Glutamatergic neuron (in vitro differentiated cells): ENCODE results near the gene BAHCC1. TPM values are rescaled to one million over a fixed set of nuclear protein-coding genes. Genes with fewer than 3 reads are reported as not detected.
"Not testable (repeated sequence)": the region's sequence is repeated elsewhere in the genome, so short reads cannot be mapped to it uniquely, and the experiment has no call there.

ENCODE experiments used
- DNase-seq: peaks from one replicate; pipeline ENCODE4 v3.0.0; 2022
- H3K27ac Mint-ChIP-seq: one replicate; pipeline ENCODE4 v1.8.0; 2020; ENCODE audit warnings: mild to moderate bottlenecking, mixed read lengths, inconsistent platforms; ENCODE audit not compliant: unreplicated experiment
- H3K27me3 Mint-ChIP-seq: one replicate; pipeline ENCODE4 v1.8.0; 2020; ENCODE audit warnings: mild to moderate bottlenecking, moderate library complexity, mixed read lengths, inconsistent platforms; ENCODE audit not compliant: unreplicated experiment
- H3K36me3 Mint-ChIP-seq: one replicate; pipeline ENCODE4 v1.8.0; 2020; ENCODE audit warnings: mild to moderate bottlenecking, mixed read lengths, inconsistent platforms; ENCODE audit not compliant: unreplicated experiment
- H3K4me1 Mint-ChIP-seq: one replicate; pipeline ENCODE4 v1.8.0; 2020; ENCODE audit warnings: mild to moderate bottlenecking, low read depth, mixed read lengths, inconsistent platforms; ENCODE audit not compliant: unreplicated experiment
- H3K4me3 Mint-ChIP-seq: one replicate; pipeline ENCODE4 v1.8.0; 2020; ENCODE audit warnings: mild to moderate bottlenecking, mixed read lengths, inconsistent platforms; ENCODE audit not compliant: unreplicated experiment
- H3K9me3 Mint-ChIP-seq: one replicate; pipeline ENCODE4 v1.8.0; 2020; ENCODE audit warnings: mild to moderate bottlenecking, moderate library complexity, mixed read lengths, inconsistent platforms; ENCODE audit not compliant: unreplicated experiment
- total RNA-seq: library from RNA; stranded (reverse); fragmentation: NEBNext Ultra II Directional; extraction: Animal tissue kit (Norgen Biotek cat#: 25700); gene quantifications from one replicate; pipeline ENCODE4 v1.2.1, GENCODE V29; 2021; ENCODE audit not compliant: unreplicated experiment
- TF ChIP-seq, protein P1 (sequence below): fragments of 200-600 bp; sonication (generic); IDR thresholded peaks from one replicate; pipeline ENCODE4 v1.5.0; 2021; ENCODE audit not compliant: partially characterized antibody, unreplicated experiment

BAHCC1 gene
- total RNA-seq, 1 donor from 2014 or later: 111 TPM

DNA sequence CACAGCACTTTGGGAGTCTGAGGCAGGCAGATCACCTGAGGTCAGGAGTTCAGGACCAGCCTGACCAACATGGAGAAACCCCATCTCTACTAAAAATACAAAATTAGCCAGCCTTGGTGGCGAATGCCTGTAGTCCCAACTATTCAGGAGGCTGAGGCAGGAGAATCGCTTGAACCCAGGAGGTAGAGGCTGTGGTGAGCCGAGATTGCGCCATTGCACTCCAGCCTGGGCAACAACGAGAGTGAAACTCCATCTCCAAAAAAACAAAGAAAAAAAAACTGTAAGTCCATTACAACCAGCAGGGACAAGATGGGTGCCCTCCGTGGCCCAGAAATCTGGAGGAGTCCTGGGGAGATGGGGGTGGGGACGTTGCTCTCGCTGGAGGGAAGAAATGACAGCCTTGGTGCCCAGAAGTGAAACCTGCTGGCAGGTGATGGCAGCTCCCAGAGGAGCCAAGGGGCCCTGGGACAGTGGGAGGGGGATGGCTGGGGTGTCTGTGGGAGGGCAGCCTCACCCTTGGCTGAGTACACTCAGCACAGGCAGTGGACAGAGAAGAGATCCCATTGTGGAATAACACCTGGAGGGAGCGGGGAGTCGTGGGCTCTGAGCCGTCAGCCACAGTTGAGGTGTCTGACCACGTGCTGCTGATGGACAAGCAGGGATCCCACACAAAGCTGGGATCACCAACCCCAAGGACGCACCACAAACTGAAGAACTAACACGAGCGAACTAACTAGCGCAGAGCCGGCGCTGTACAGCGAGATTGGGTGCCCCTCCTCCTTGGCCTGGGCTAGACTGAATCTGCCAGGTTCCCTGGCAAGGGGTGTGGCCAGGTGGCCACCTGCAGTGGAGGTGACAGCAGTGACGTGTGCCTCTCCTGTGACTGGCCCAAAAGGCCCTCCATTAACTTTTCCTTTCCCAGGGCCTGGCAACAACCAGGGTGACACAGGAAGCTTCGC is 46.9 kb upstream of the BAHCC1 start:
- H3K4me3 Mint-ChIP-seq: peak overlapping the region; percentile 59

DNA sequence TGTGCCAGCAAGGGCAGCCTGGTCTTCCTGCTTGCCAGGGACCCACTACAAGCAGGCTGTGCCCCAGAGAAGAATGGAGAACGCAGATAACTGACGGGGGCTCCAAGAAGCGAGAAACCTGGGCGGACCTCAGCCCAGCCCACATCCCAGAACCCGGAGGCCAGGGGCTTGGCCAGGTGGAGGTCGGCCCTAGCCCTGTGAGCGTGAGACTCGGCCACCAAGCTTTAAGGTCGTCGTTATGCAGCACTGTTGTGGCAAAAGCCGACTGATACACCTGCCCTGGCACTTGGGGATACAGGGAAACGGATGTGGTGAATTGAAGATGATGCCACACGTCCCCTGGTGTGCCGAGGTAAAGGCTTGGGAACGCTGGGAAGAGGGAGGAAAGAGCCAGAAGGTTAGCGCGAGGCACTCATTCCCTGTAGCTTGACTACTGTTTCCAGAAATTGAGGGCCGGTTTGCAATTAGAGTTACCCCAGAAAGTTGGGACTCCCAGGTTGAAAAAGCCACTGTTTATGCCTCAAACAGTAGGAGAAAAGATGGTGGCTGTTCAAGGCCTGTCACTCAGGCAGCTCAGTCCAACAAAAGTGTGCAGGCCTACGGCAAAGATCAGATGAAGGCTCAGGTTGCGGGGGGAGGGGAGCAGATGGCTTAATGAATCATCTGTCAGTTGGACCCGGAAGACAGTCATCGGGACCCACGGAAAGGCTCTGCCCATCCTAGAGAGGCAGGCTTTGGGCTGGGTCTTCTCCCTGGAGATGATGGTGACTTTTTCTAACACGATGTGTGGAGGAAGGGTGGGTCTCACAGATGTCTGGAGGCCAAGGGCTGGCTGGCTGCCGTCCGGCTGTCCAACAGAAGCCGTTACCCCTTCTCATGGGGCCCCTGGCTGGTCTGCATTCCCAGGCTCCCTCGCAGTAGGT is 45.6 kb upstream of the BAHCC1 start:
- peaks cover 9% of the 10 kb centered on the region for H3K27me3 Mint-ChIP-seq
- H3K36me3 Mint-ChIP-seq: peaks cover 6% of the 10 kb centered on the region
- peaks cover 26% of the 10 kb centered on the region for H3K9me3 Mint-ChIP-seq
- peak overlapping the region; percentile 88 for H3K27ac Mint-ChIP-seq
- H3K4me3 Mint-ChIP-seq: peak overlapping the region; percentile 78
- peaks cover 28% of the 10 kb centered on the region for H3K4me1 Mint-ChIP-seq
- TF ChIP-seq, protein P1, sequence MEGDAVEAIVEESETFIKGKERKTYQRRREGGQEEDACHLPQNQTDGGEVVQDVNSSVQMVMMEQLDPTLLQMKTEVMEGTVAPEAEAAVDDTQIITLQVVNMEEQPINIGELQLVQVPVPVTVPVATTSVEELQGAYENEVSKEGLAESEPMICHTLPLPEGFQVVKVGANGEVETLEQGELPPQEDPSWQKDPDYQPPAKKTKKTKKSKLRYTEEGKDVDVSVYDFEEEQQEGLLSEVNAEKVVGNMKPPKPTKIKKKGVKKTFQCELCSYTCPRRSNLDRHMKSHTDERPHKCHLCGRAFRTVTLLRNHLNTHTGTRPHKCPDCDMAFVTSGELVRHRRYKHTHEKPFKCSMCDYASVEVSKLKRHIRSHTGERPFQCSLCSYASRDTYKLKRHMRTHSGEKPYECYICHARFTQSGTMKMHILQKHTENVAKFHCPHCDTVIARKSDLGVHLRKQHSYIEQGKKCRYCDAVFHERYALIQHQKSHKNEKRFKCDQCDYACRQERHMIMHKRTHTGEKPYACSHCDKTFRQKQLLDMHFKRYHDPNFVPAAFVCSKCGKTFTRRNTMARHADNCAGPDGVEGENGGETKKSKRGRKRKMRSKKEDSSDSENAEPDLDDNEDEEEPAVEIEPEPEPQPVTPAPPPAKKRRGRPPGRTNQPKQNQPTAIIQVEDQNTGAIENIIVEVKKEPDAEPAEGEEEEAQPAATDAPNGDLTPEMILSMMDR: no peak
- peak; percentile 78 for DNase-seq

More for the DNA sequence above, 46.9 kb upstream of the BAHCC1 start:
- Mint-ChIP-seq H3K27ac (peak overlapping the region; percentile 88), H3K27me3 (peaks cover 20% of the 10 kb centered on the region), H3K4me1 (peaks cover 28% of the 10 kb centered on the region), H3K36me3 (peaks cover 11% of the 10 kb centered on the region), H3K9me3 (peaks cover 39% of the 10 kb centered on the region)
- TF ChIP-seq, protein P1: no peak
- no peak for DNase-seq

DNA sequence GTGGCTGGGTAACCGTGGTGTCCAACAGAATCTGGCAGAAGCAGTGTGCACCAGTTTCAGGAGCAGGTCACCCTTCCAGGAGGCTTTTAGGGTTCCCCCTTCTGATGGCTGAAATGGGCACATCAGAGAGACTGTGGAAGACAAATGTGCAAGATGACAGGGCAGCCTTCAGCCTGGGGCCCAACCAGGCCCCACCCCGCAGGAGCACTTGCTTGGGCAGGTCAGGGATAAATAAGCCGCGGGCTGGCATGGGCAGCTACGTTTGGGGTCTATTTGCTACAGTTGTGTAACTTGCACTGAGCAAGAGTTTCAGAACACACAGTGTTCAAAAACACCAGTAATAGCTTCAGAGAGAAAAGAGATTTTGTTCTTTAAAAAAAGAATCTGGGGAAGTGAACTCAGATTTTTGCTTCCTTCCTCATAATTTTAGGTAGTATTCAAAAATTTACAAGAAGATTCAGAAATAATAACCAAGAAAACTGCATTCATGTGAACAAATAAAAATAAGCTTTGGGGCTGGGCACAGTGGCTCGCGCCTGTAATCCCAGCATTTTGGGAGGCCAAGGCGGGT is 44.9 kb upstream of the BAHCC1 start:
- TF ChIP-seq, protein P1: no peak
- peaks cover 8% of the 10 kb centered on the region for H3K27me3 Mint-ChIP-seq
- peaks cover 21% of the 10 kb centered on the region for H3K9me3 Mint-ChIP-seq
- H3K4me3 Mint-ChIP-seq: peak overlapping the region; percentile 78
- H3K27ac Mint-ChIP-seq: peak overlapping the region; percentile 88
- DNase-seq: no peak
- peaks cover 28% of the 10 kb centered on the region for H3K4me1 Mint-ChIP-seq
- H3K36me3 Mint-ChIP-seq: peaks cover 9% of the 10 kb centered on the region

DNA sequence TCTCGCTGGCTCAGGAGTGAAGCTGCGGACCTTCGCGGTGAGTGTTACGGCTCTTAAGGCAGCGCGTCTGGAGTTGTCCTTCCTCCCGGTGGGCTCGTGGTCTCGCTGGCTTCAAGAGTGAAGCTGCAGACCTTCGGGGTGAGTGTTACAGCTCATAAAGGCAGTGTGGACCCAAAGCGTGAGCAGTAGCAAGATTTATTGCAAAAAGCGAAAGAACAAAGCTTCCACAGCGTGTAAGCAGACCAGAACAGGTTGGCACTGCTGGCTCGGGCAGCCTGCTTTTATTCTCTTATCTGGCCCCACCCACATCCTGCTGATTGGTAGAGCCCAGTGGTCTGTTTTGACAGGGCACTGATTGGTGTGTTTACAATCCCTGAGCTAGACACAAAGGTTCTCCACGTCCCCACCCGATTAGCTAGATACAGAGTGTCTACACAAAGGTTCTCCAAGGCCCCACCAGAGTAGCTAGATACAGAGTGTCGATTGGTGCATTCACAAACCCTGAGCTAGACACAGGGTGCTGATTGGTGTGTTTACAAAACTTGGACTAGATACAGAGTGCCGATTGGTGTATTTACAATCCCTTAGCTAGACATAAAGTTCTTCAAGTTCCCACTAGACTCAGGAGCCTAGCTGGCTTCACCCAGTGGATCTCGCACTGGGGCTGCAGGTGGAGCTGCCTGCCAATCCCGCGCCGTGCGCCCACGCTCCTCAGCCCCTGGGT is 43.8 kb upstream of the BAHCC1 start:
- not testable (repeated sequence) for H3K36me3 Mint-ChIP-seq, DNase-seq, H3K27me3 Mint-ChIP-seq
- peak overlapping the region; percentile 88 for H3K27ac Mint-ChIP-seq
- H3K4me3 Mint-ChIP-seq: peak overlapping the region; percentile 63
- H3K9me3 Mint-ChIP-seq: peaks cover 21% of the 10 kb centered on the region
- peaks cover 28% of the 10 kb centered on the region for H3K4me1 Mint-ChIP-seq

DNA sequence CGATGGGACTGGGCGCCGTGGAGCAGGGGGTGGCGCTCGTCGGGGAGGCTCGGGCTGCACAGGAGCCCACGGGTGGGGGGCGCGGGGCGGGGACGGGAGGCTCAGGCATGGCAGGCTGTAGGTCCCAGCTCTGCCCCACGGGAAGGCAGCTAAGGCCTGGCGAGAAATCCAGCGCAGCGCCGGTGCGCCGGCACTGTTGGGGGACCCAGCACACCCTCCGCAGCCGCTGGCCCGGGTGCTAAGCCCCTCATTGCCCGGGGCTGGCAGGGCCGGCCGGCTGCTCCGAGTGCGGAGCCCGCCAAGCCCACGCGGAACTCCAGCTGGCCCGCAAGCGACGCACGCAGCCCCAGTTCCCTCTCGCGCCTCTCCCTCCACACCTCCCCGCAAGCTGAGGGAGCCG is 43.2 kb upstream of the BAHCC1 start:
- not testable (repeated sequence) for DNase-seq, H3K27me3 Mint-ChIP-seq, H3K27ac Mint-ChIP-seq, H3K36me3 Mint-ChIP-seq, H3K4me3 Mint-ChIP-seq
- H3K9me3 Mint-ChIP-seq: peaks cover 21% of the 10 kb centered on the region
- peaks cover 28% of the 10 kb centered on the region for H3K4me1 Mint-ChIP-seq
